Transverse colon (tissue), 4 donors: ENCODE measurements around the gene PIGN. TPM values are rescaled to one million over a fixed set of nuclear protein-coding genes. Genes with fewer than 3 reads are reported as not detected.

Source experiments
- DNase-seq: peaks from one replicate; pipeline ENCODE4 v3.0.0-alpha.2; 2019
- H3K27ac ChIP-seq, 4 donors: fragments of 200-600 bp; sonication (generic); 2 replicates each; pipeline ENCODE4 v1.5.1; 2016 to 2018; ENCODE audit warnings: inconsistent platforms in 4 of 4
- H3K27me3 ChIP-seq: fragments of 200-600 bp; sonication (generic); 2 replicates; pipeline ENCODE4 v1.5.1; 2017; ENCODE audit warnings: inconsistent platforms
- H3K36me3 ChIP-seq, 4 donors: fragments of 200-600 bp; sonication (generic); 2 replicates each; pipeline ENCODE4 v1.5.1; 2017 to 2019; ENCODE audit warnings: inconsistent platforms in 4 of 4
- H3K4me1 ChIP-seq, 4 donors: fragments of 200-600 bp; sonication (generic); 2 replicates each; pipeline ENCODE4 v1.5.1; 2017 to 2020; ENCODE audit warnings: inconsistent platforms in 4 of 4
- H3K4me3 ChIP-seq, 4 donors: fragments of 200-600 bp; sonication (generic); 1 replicate in 1 of 4; 2 replicates in 3 of 4; pipeline versions ENCODE4 v1.5.1 to v1.6.1; 2017 to 2019; ENCODE audit warnings: inconsistent platforms in 4 of 4
- H3K9me3 ChIP-seq, 2 donors: fragments of 200-600 bp; sonication (generic); 2 replicates each; pipeline ENCODE4 v1.5.1; 2017 to 2019; ENCODE audit warnings: inconsistent platforms in 2 of 2
- CTCF ChIP-seq, 5 experiments: fragments of 200-600 bp in 3 of 5; fragments of 450-650 bp in 2 of 5; sonication (generic) in 3 of 5; IDR thresholded peaks; 1 replicate in 2 of 5; 2 replicates in 3 of 5; pipeline ENCODE4 v1.5.1; 2016 to 2017; ENCODE audit warnings: antibody characterized with exemption in 5 of 5, inconsistent platforms in 3 of 5, mild to moderate bottlenecking in 2 of 5, moderate library complexity in 1 of 5
- EP300 ChIP-seq: sonication (generic); formaldehyde crosslinking; IDR thresholded peaks from one replicate; pipeline ENCODE4 v1.6.1; 2017; ENCODE audit warnings: antibody characterized with exemption, low read depth
- POLR2A ChIP-seq: fragments of 450-650 bp; IDR thresholded peaks from one replicate; pipeline ENCODE4 v1.6.1; 2016; ENCODE audit warnings: antibody characterized with exemption, mild to moderate bottlenecking, moderate library complexity
- POLR2AphosphoS5 ChIP-seq, 3 donors: sonication (generic); formaldehyde crosslinking; IDR thresholded peaks; one replicate each; pipeline ENCODE4 v1.6.1; 2016; ENCODE audit warnings: antibody characterized with exemption in 3 of 3
- WGBS, 2 donors: methylation state at CpG; one replicate each; pipeline ENCODE4 v1.1.5; 2018; ENCODE audit warnings: low coverage in 1 of 2; 5-methylcytosine and 5-hydroxymethylcytosine counted together
- in situ Hi-C, 4 donors: fragments of 200-750 bp; cut with MboI; loops; one replicate each; pipeline versions ENCODE4 v1.15.0 to v1.15.1; 2017; ENCODE audit warnings: low sequenced_read_pairs in 3 of 4, low pct_ligation_motif_present in 1 of 4, low pct_unique_long_range_greater_than_20kb in 1 of 4
- intact Hi-C: fragments of 100-400 bp; cut with DNase I; formaldehyde crosslinking; loops from one replicate; pipeline ENCODE4 v1.15.1; 2023; ENCODE audit warnings: low total_unique reads
- total RNA-seq, 4 donors: library from RNA; depleted of rRNA; stranded (reverse); fragments of >200 nt; gene quantifications; one replicate each; pipeline ENCODE4 v1.1.0, GENCODE V29; 2016

PIGN gene
- total RNA-seq, 4 donors from 2014 or later = 15.3 to 105 (median 42.3) TPM

GRCh38 chr18:62179213-62179612 lies 7.6 kb downstream of the PIGN start:
- 72 to 87% methylated on average over 4 of the region's 4 CpGs for WGBS, 2 donors
- H3K27ac ChIP-seq = no peak overlapping the region
- H3K4me3 ChIP-seq = no peak overlapping the region
- no peaks in the 10 kb centered on the region for H3K36me3 ChIP-seq
- intact Hi-C loops = no loop called here
- in situ Hi-C loops = loop anchor here in 3 of 4 donors (25.0 kb wide), 3 partner anchors 358 to 533 kb away; partner anchors contain the start of gene PHLPP1 (in 1 of the 3)
- TF ChIP-seq CTCF (IDR thresholded peaks at IDR 0.05) = no peak
- no peak for TF ChIP-seq POLR2AphosphoS5 (IDR thresholded peaks at IDR 0.05)
- TF ChIP-seq POLR2A = no peak
- no peak for TF ChIP-seq EP300
- DNase-seq = no peak
- H3K9me3 ChIP-seq = no peaks in the 10 kb centered on the region
- peaks cover 0 to 16% (median 0%) of the 10 kb centered on the region in 4 donors for H3K4me1 ChIP-seq
- no peaks in the 10 kb centered on the region for H3K27me3 ChIP-seq

GRCh38 chr18:62177271-62177670 lies 9.6 kb downstream of the PIGN start:
- peaks cover 0 to 11% (median 0%) of the 10 kb centered on the region in 4 donors for H3K4me1 ChIP-seq
- DNase-seq = no peak
- no peaks in the 10 kb centered on the region for H3K27me3 ChIP-seq
- no peak overlapping the region for H3K4me3 ChIP-seq
- WGBS, 2 donors = 79 to 80% methylated on average over 3 of the region's 3 CpGs
- intact Hi-C loops (no loop called here), in situ Hi-C loops (loop anchor here in 3 of 4 donors (25.0 kb wide), 3 partner anchors 360 to 535 kb away; partner anchors contain the start of gene PHLPP1 (in 1 of the 3))
- TF ChIP-seq POLR2AphosphoS5 (IDR thresholded peaks at IDR 0.05) (no peak), POLR2A (no peak), EP300 (no peak), CTCF (IDR thresholded peaks at IDR 0.05) (no peak)
- H3K36me3 ChIP-seq = no peaks in the 10 kb centered on the region
- no peaks in the 10 kb centered on the region for H3K9me3 ChIP-seq
- no peak overlapping the region for H3K27ac ChIP-seq

GRCh38 chr18:62175521-62175920 lies 11.3 kb downstream of the PIGN start:
- peaks cover 0 to 11% (median 0%) of the 10 kb centered on the region in 4 donors for H3K4me1 ChIP-seq
- in situ Hi-C loops = loop anchor here in 3 of 4 donors (25.0 kb wide), 3 partner anchors 362 to 537 kb away; partner anchors contain the start of gene PHLPP1 (in 1 of the 3)
- H3K9me3 ChIP-seq = no peaks in the 10 kb centered on the region
- no peak for DNase-seq
- no peak for TF ChIP-seq POLR2A
- TF ChIP-seq CTCF (IDR thresholded peaks at IDR 0.05) = no peak
- no peak for TF ChIP-seq EP300
- TF ChIP-seq POLR2AphosphoS5 (IDR thresholded peaks at IDR 0.05) = no peak
- intact Hi-C loops = no loop called here
- WGBS, 2 donors = 85 to 91% methylated on average over 3 of the region's 3 CpGs
- no peaks in the 10 kb centered on the region for H3K36me3 ChIP-seq
- no peaks in the 10 kb centered on the region for H3K27me3 ChIP-seq
- H3K27ac ChIP-seq = no peak overlapping the region
- H3K4me3 ChIP-seq = no peak overlapping the region

GRCh38 chr18:62172298-62172697 lies 14.6 kb downstream of the PIGN start:
- Histone ChIP-seq H3K27me3 (no peaks in the 10 kb centered on the region), H3K27ac (no peak overlapping the region), H3K4me1 (peaks cover 0 to 20% (median 8%) of the 10 kb centered on the region in 4 donors), H3K36me3 (no peaks in the 10 kb centered on the region), H3K4me3 (no peak overlapping the region), H3K9me3 (no peaks in the 10 kb centered on the region)
- no peak for TF ChIP-seq POLR2A
- no peak for TF ChIP-seq EP300
- no peak for TF ChIP-seq CTCF (IDR thresholded peaks at IDR 0.05)
- no peak for TF ChIP-seq POLR2AphosphoS5 (IDR thresholded peaks at IDR 0.05)
- in situ Hi-C loops = no loop called here
- intact Hi-C loops = no loop called here
- DNase-seq = no peak
